IMR-90 (cell line): Measurements from ENCODE around the gene TDG. TPM values are rescaled to one million over a fixed set of nuclear protein-coding genes. Genes with fewer than 3 reads are reported as not detected.

Experiments used
- ATAC-seq: fragments of 200-7000 bp; cut with Tn5 transposase; 2 replicates; pipeline ENCODE4 v1.9.1; 2020; ENCODE audit warnings: low read depth, mild to moderate bottlenecking, moderate library complexity
- BruUV-seq: library from RNA; stranded (reverse); fragments of 400-500 nt; replicated peaks from 2 replicates; lab custom pipeline; 2021; lab: Mats Ljungman, UMichigan
- CTCF ChIA-PET: fragments of 300-600 bp; formaldehyde crosslinking; extraction: SDS; loops from one replicate; lab custom pipeline; 2021; ENCODE audit warnings: antibody characterized with exemption; lab: Yijun Ruan, JAX
- POLR2A ChIA-PET: fragments of 300-600 bp; sonication (Branson Sonifier 250); formaldehyde crosslinking; loops from one replicate; lab custom pipeline; 2022; ENCODE audit warnings: antibody characterized with exemption; ENCODE audit not compliant: unreplicated experiment; lab: Charles Lee
- DNase-seq: peaks from one replicate; pipeline ENCODE4 v3.0.0; 2013
- H2AFZ ChIP-seq: replicated peaks from 2 replicates; pipeline ENCODE3; 2013; ENCODE audit warnings: low read length, mild to moderate bottlenecking; ENCODE audit not compliant: poor library complexity
- H2AK5ac ChIP-seq: 2 replicates; pipeline ENCODE4 v1.6.1; 2013; ENCODE audit warnings: low read depth, low read length, inconsistent platforms
- H2AK9ac ChIP-seq: replicated peaks from 2 replicates; pipeline ENCODE3; 2013; ENCODE audit warnings: mild to moderate bottlenecking, low read depth, low read length, moderate library complexity; ENCODE audit not compliant: poor library complexity
- H2BK120ac ChIP-seq: 2 replicates; pipeline ENCODE4 v1.6.1; 2013; ENCODE audit warnings: low read depth, low read length, inconsistent platforms
- H2BK15ac ChIP-seq: 3 replicates; pipeline ENCODE4 v1.6.1; 2013; ENCODE audit warnings: low read depth, low read length, inconsistent platforms
- H2BK20ac ChIP-seq: 2 replicates; pipeline ENCODE4 v1.6.1; 2013; ENCODE audit warnings: low read depth, mild to moderate bottlenecking, inconsistent platforms, low read length, moderate library complexity
- H2BK5ac ChIP-seq: 2 replicates; pipeline ENCODE4 v1.6.1; 2013; ENCODE audit warnings: mild to moderate bottlenecking, low read depth, low read length, inconsistent platforms; ENCODE audit not compliant: poor library complexity, severe bottlenecking
- H3K14ac ChIP-seq: replicated peaks from 2 replicates; pipeline ENCODE4 v1.6.1; 2013; ENCODE audit warnings: low read depth, low read length, inconsistent platforms
- H3K18ac ChIP-seq: 2 replicates; pipeline ENCODE4 v1.6.1; 2013; ENCODE audit warnings: low read depth, low read length, control low read depth
- H3K23ac ChIP-seq: 2 replicates; pipeline ENCODE4 v1.6.1; 2013; ENCODE audit warnings: low read depth, low read length, inconsistent platforms
- H3K27ac ChIP-seq: 2 replicates; pipeline ENCODE4 v1.5.1; 2013; ENCODE audit warnings: mild to moderate bottlenecking, control low read depth, low read length; ENCODE audit not compliant: insufficient read depth
- H3K27me3 ChIP-seq: 2 replicates; pipeline ENCODE4 v1.6.1; 2013; ENCODE audit warnings: low read length; ENCODE audit not compliant: control insufficient read depth, insufficient read depth
- H3K36me3 ChIP-seq: 2 replicates; pipeline ENCODE4 v1.6.1; 2013; ENCODE audit warnings: low read length, mixed read lengths; ENCODE audit not compliant: control insufficient read depth, insufficient read depth
- H3K4ac ChIP-seq: 2 replicates; pipeline ENCODE4 v1.6.1; 2013; ENCODE audit warnings: low read depth, low read length, inconsistent platforms
- H3K4me1 ChIP-seq: 2 replicates; pipeline ENCODE4 v1.6.1; 2013; ENCODE audit warnings: low read length, mixed read lengths; ENCODE audit not compliant: control insufficient read depth, insufficient read depth
- H3K4me2 ChIP-seq: 2 replicates; pipeline ENCODE4 v1.6.1; 2013; ENCODE audit warnings: low read depth, mild to moderate bottlenecking, control low read depth, low read length, moderate library complexity
- H3K4me3 ChIP-seq: 2 replicates; pipeline ENCODE4 v1.5.1; 2013; ENCODE audit warnings: low read depth, mild to moderate bottlenecking, control low read depth, low read length, moderate library complexity; ENCODE audit not compliant: insufficient read depth
- H3K56ac ChIP-seq: 2 replicates; pipeline ENCODE4 v1.6.1; 2013; ENCODE audit warnings: low read length, inconsistent platforms; ENCODE audit not compliant: insufficient read depth; ENCODE audit errors: extremely low read depth
- H3K79me1 ChIP-seq, 2 experiments: 2 replicates each; pipeline ENCODE4 v1.6.1; 2013; ENCODE audit warnings: low read length in 2 of 2, inconsistent platforms in 1 of 2, low read depth in 1 of 2
- H3K9ac ChIP-seq: 2 replicates; pipeline ENCODE4 v1.6.1; 2013; ENCODE audit warnings: low read depth, low read length, control low read depth
- H3K9me1 ChIP-seq: 2 replicates; pipeline ENCODE4 v1.6.1; 2013; ENCODE audit warnings: low read length, inconsistent platforms; ENCODE audit not compliant: insufficient read depth
- H3K9me3 ChIP-seq: 2 replicates; pipeline ENCODE4 v1.6.1; 2013; ENCODE audit warnings: low read length; ENCODE audit not compliant: control insufficient read depth, insufficient read depth
- H4K20me1 ChIP-seq: 2 replicates; pipeline ENCODE4 v1.6.1; 2013; ENCODE audit warnings: low read length, inconsistent platforms; ENCODE audit not compliant: insufficient read depth
- H4K5ac ChIP-seq: 2 replicates; pipeline ENCODE4 v1.6.1; 2013; ENCODE audit warnings: mild to moderate bottlenecking, low read depth, low read length, control low read depth
- H4K8ac ChIP-seq, 2 experiments: 2 replicates each; pipeline ENCODE4 v1.6.1; 2013; ENCODE audit warnings: low read depth in 2 of 2, low read length in 2 of 2, control low read depth in 1 of 2, inconsistent platforms in 1 of 2
- H4K91ac ChIP-seq: 2 replicates; pipeline ENCODE4 v1.6.1; 2013; ENCODE audit warnings: low read depth, low read length, inconsistent platforms; ENCODE audit not compliant: insufficient read depth
- CEBPB ChIP-seq: IDR thresholded peaks from 2 replicates; pipeline ENCODE4 v1.6.1; 2012; ENCODE audit warnings: low read depth, low read length, improper control_type of control experiment
- FOS ChIP-seq: fragments of 150-350 bp; IDR thresholded peaks from 2 replicates; pipeline ENCODE4 v1.6.1; 2016; ENCODE audit warnings: low read depth, low read length
- MAZ ChIP-seq: IDR thresholded peaks from 2 replicates; pipeline ENCODE4 v1.6.1; 2012; ENCODE audit warnings: low read depth, mild to moderate bottlenecking, low read length, improper control_type of control experiment, moderate library complexity, borderline replicate concordance
- MXI1 ChIP-seq: IDR thresholded peaks from 2 replicates; pipeline ENCODE4 v1.6.1; 2012; ENCODE audit warnings: low read depth, mild to moderate bottlenecking, low read length, moderate library complexity, borderline replicate concordance
- NFE2L2 ChIP-seq: fragments of 150-350 bp; IDR thresholded peaks from 2 replicates; pipeline ENCODE4 v1.6.1; 2016; ENCODE audit warnings: low read depth, mild to moderate bottlenecking, low read length
- POLR2A ChIP-seq: IDR thresholded peaks from 2 replicates; pipeline ENCODE4 v1.6.1; 2012; ENCODE audit warnings: mild to moderate bottlenecking, low read depth, low read length
- RAD21 ChIP-seq: IDR thresholded peaks from 2 replicates; pipeline ENCODE4 v1.6.1; 2012; ENCODE audit warnings: low read length, improper control_type of control experiment
- RFX5 ChIP-seq: IDR thresholded peaks from 2 replicates; pipeline ENCODE4 v1.8.0; 2012; ENCODE audit warnings: low read depth, mild to moderate bottlenecking, low read length, moderate library complexity
- SMC3 ChIP-seq: fragments of 150-350 bp; IDR thresholded peaks from 2 replicates; pipeline ENCODE4 v1.6.1; 2016; ENCODE audit warnings: low read depth, mild to moderate bottlenecking, antibody characterized with exemption, low read length, moderate library complexity
- WGBS, 2 experiments: methylation state at CpG; one replicate each; pipeline versions ENCODE4 v1.1.5 to v1.1.7; 2013; ENCODE audit warnings: missing lambda C conversion rate in 2 of 2; ENCODE audit not compliant: insufficient read length in 1 of 2; ENCODE audit errors: extremely low coverage in 2 of 2; 5-methylcytosine and 5-hydroxymethylcytosine counted together
- dilution Hi-C: fragments of 300-500 bp; cut with HindIII; formaldehyde crosslinking; loops from one replicate; pipeline ENCODE4 v1.14.3; 2018; ENCODE audit warnings: low sequenced_read_pairs; ENCODE audit not compliant: unreplicated experiment
- in situ Hi-C: fragments of 300-500 bp; cut with MboI; formaldehyde crosslinking; loops from 3 replicates; pipeline ENCODE4 v1.14.3; 2019; ENCODE audit warnings: low sequenced_read_pairs, inconsistent platforms, mixed read lengths
- intact Hi-C: fragments of 100-400 bp; cut with micrococcal nuclease; formaldehyde crosslinking; loops from 2 replicates; pipeline ENCODE4 v1.10.0; 2022
- polyA plus RNA-seq, 3 experiments: library from polyadenylated mRNA; depleted of rRNA; stranded (reverse); fragments of >200 nt; gene quantifications; 2 replicates each; pipeline ENCODE4 v1.2.3, GENCODE V29; 2012; ENCODE audit warnings: low replicate concordance in 1 of 3
- total RNA-seq: library from RNA; depleted of rRNA; stranded (reverse); fragments of >200 nt; gene quantifications from 2 replicates; pipeline ENCODE4 v1.2.3, GENCODE V29; 2012
- TF ChIP-seq, protein P1 (sequence below): fragments of 150-350 bp; IDR thresholded peaks from 2 replicates; pipeline ENCODE4 v1.6.1; 2016; ENCODE audit warnings: low read depth, mild to moderate bottlenecking, low read length, moderate library complexity, borderline replicate concordance

The TDG gene
- total and polyA plus RNA-seq, 2 of the 4 experiments (the other 2 are of a cell fraction), result 14.0 to 14.7 TPM

DNA sequence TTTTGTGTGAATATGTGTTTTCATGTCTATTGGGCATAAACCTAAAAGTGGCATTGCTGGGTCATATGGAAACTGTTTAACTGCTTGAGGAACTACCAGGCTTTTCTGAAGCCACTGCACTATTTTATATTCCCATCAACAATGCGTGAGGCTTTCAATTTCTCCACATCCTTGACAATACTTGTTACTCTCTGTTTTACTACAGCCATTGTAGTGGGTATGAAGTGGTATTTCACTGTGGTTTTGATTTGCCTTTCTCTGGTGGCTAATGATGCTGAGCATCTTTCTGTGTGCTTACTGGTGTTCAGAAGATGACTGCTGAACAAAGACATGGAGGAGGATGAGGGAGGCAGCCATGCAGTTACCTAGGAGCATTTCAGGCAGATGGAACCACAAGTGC lies 13.2 kb upstream of the TDG start:
- Histone ChIP-seq H3K9me3 (no peaks in the 10 kb centered on the region), H3K4me2 (no peak overlapping the region), H3K4ac (no peak overlapping the region), H3K56ac (no peak overlapping the region), H4K8ac (no peak overlapping the region), H3K14ac (no peak overlapping the region), H2AK5ac (no peak overlapping the region), H3K4me3 (no peak overlapping the region), H2BK15ac (no peak overlapping the region), H3K27ac (no peak overlapping the region), H3K9me1 (peaks cover 5% of the 10 kb centered on the region; the same call in 1 of the 2 replicates), H3K36me3 (peaks cover 32% of the 10 kb centered on the region), H3K18ac (no peak overlapping the region), H3K79me1 (peaks cover 23 to 48% of the 10 kb centered on the region in 2 experiments), H2BK20ac (no peak overlapping the region), H2BK120ac (no peak overlapping the region), H2AK9ac (no peak overlapping the region), H3K27me3 (no peaks in the 10 kb centered on the region), H4K91ac (no peak overlapping the region), H4K20me1 (peaks cover 3% of the 10 kb centered on the region; the same call in 1 of the 2 replicates), H2BK5ac (no peak overlapping the region), H3K9ac (no peak overlapping the region), H3K23ac (no peak overlapping the region), H3K4me1 (peaks cover 2% of the 10 kb centered on the region; the same call in 1 of the 2 replicates), H2AFZ (no peak overlapping the region), H4K5ac (no peak overlapping the region)
- ATAC-seq (no peak), DNase-seq (no peak)
- no CpG with 5 or more reads among the region's 1 CpG for WGBS, 2 experiments
- ChIA-PET POLR2A (no interaction called here), CTCF (interaction anchor here (0.6 kb wide), 1 partner anchor 734 kb away, joined by 4 read pairs; no protein-coding TSS in a partner anchor)
- dilution Hi-C loops, result no loop called here
- no TSS peak for BruUV-seq
- TF ChIP-seq MXI1 (no peak), POLR2A (no peak), CEBPB (no peak), FOS (no peak), SMC3 (no peak), NFE2L2 (no peak), RFX5 (no peak), RAD21 (no peak), MAZ (no peak)
- TF ChIP-seq, protein P1, sequence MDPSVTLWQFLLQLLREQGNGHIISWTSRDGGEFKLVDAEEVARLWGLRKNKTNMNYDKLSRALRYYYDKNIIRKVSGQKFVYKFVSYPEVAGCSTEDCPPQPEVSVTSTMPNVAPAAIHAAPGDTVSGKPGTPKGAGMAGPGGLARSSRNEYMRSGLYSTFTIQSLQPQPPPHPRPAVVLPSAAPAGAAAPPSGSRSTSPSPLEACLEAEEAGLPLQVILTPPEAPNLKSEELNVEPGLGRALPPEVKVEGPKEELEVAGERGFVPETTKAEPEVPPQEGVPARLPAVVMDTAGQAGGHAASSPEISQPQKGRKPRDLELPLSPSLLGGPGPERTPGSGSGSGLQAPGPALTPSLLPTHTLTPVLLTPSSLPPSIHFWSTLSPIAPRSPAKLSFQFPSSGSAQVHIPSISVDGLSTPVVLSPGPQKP, result no peak
- in situ Hi-C loops, result no loop called here
- intact Hi-C loops, result no loop called here
